T follicular helper cell (primary cell): ENCODE data around the gene DPYSL3.

ENCODE experiments used
- DNase-seq: peaks from one replicate; pipeline ENCODE4 v3.0.0-alpha.2; 2020; ENCODE audit warnings: low read depth

Gene DPYSL3

GRCh38 chr5:147472664-147473475, 37.0 kb downstream of the DPYSL3 start:
- DNase-seq = no peak

- DNase-seq = no peak
Measured at GRCh38 chr5:147467973-147468508, 41.8 kb downstream of the DPYSL3 start.

GRCh38 chr5:147466360-147466980, 43.4 kb downstream of the DPYSL3 start:
- DNase-seq = no peak

GRCh38 chr5:147465747-147466146, 44.1 kb downstream of the DPYSL3 start:
- no peak for DNase-seq

GRCh38 chr5:147464211-147464610, 45.7 kb downstream of the DPYSL3 start:
- no peak for DNase-seq

- DNase-seq = no peak
Measured at GRCh38 chr5:147461915-147462314, 48.0 kb downstream of the DPYSL3 start.

- DNase-seq = no peak
Measured at GRCh38 chr5:147460380-147460779, 49.5 kb downstream of the DPYSL3 start.

GRCh38 chr5:147458581-147458980, 51.3 kb downstream of the DPYSL3 start:
- DNase-seq = no peak

- no peak for DNase-seq
Measured at GRCh38 chr5:147455822-147456450, 53.9 kb downstream of the DPYSL3 start.

GRCh38 chr5:147454996-147455677, 54.7 kb downstream of the DPYSL3 start:
- DNase-seq = no peak

GRCh38 chr5:147453875-147454814, 55.7 kb downstream of the DPYSL3 start:
- peak; percentile 42 for DNase-seq

- DNase-seq = no peak
Measured at GRCh38 chr5:147452165-147452811, 57.6 kb downstream of the DPYSL3 start.

- no peak for DNase-seq
Measured at GRCh38 chr5:147451193-147451592, 58.7 kb downstream of the DPYSL3 start.

GRCh38 chr5:147450606-147451005, 59.3 kb downstream of the DPYSL3 start:
- DNase-seq = no peak

- DNase-seq = no peak
Measured at GRCh38 chr5:147448766-147449165, 61.1 kb downstream of the DPYSL3 start.

- no peak for DNase-seq
Measured at GRCh38 chr5:147446523-147446922, 63.3 kb downstream of the DPYSL3 start.

- DNase-seq = no peak
Measured at GRCh38 chr5:147445917-147446316, 64.0 kb downstream of the DPYSL3 start.

- no peak for DNase-seq
Measured at GRCh38 chr5:147445090-147445489, 64.8 kb downstream of the DPYSL3 start.

- no peak for DNase-seq
Measured at GRCh38 chr5:147442224-147442623, 67.6 kb downstream of the DPYSL3 start.

- no peak for DNase-seq
Measured at GRCh38 chr5:147441191-147441695, 68.6 kb downstream of the DPYSL3 start.
